CD4-positive, alpha-beta T cell treated with Interferon alpha-2 for 1 hour (primary cell): Measurements from ENCODE around the gene GBX2.
"Not testable (repeated sequence)": the region's sequence is repeated elsewhere in the genome, so short reads cannot be mapped to it uniquely, and the experiment has no call there.

Experiments
- DNase-seq, 2 donors: peaks; one replicate each; pipeline ENCODE4 v3.0.0-alpha.2; 2020 to 2022

Gene GBX2

GRCh38 chr2:236155406-236155805 is 12.8 kb downstream of the GBX2 start:
- DNase-seq = no peak

GRCh38 chr2:236146436-236146835 is 21.8 kb downstream of the GBX2 start:
- no peak for DNase-seq

- DNase-seq = no peak
These were observed 24.4 kb downstream of the GBX2 start for GRCh38 chr2:236143811-236144210.

GRCh38 chr2:236141616-236142015 is 26.6 kb downstream of the GBX2 start:
- DNase-seq = not testable (repeated sequence)

GRCh38 chr2:236137066-236137465 is 31.1 kb downstream of the GBX2 start:
- DNase-seq = no peak

- DNase-seq = no peak
These were observed 31.6 kb downstream of the GBX2 start for GRCh38 chr2:236136538-236136937.

- no peak for DNase-seq
These were observed 34.7 kb downstream of the GBX2 start for GRCh38 chr2:236133410-236134012.

- DNase-seq = no peak
These were observed 37.0 kb downstream of the GBX2 start for GRCh38 chr2:236131073-236131692.

- DNase-seq = no peak
These were observed 37.7 kb downstream of the GBX2 start for GRCh38 chr2:236130349-236130998.

GRCh38 chr2:236129935-236130334 is 38.3 kb downstream of the GBX2 start:
- no peak for DNase-seq

- no peak for DNase-seq
These were observed 39.9 kb downstream of the GBX2 start for GRCh38 chr2:236128321-236128720.

- no peak for DNase-seq
These were observed 41.2 kb downstream of the GBX2 start for GRCh38 chr2:236127010-236127409.

- no peak for DNase-seq
These were observed 42.6 kb downstream of the GBX2 start for GRCh38 chr2:236125541-236125940.

- DNase-seq = no peak
These were observed 43.8 kb downstream of the GBX2 start for GRCh38 chr2:236124182-236124893.

- DNase-seq = no peak
These were observed 44.5 kb downstream of the GBX2 start for GRCh38 chr2:236123716-236124115.

- no peak for DNase-seq
These were observed 46.0 kb downstream of the GBX2 start for GRCh38 chr2:236122236-236122635.

- no peak for DNase-seq
These were observed 46.6 kb downstream of the GBX2 start for GRCh38 chr2:236121546-236121945.

- no peak for DNase-seq
These were observed 47.4 kb downstream of the GBX2 start for GRCh38 chr2:236120829-236121228.

- no peak for DNase-seq
These were observed 48.0 kb downstream of the GBX2 start for GRCh38 chr2:236120141-236120601.

GRCh38 chr2:236119476-236119875 is 48.7 kb downstream of the GBX2 start:
- DNase-seq = no peak

GRCh38 chr2:236119003-236119402 is 49.2 kb downstream of the GBX2 start:
- DNase-seq = no peak

GRCh38 chr2:236117861-236118269 is 50.3 kb downstream of the GBX2 start:
- DNase-seq = no peak

GRCh38 chr2:236117401-236117800 is 50.8 kb downstream of the GBX2 start:
- no peak for DNase-seq
